HL-60/S4 (cell line): ENCODE measurements around the gene KLF1.
"Not testable (repeated sequence)": the region's sequence is repeated elsewhere in the genome, so short reads cannot be mapped to it uniquely, and the experiment has no call there.

Experiments
- in situ Hi-C: fragments of 300-500 bp; cut with MboI; formaldehyde crosslinking; loops from 2 replicates; pipeline ENCODE4 v1.14.3; 2022; ENCODE audit warnings: low sequenced_read_pairs

KLF1 gene

GRCh38 chr19:12891553-12892021 lies 4.6 kb upstream of the KLF1 start:
- in situ Hi-C loops = no loop called here

GRCh38 chr19:12890787-12891552 lies 4.0 kb upstream of the KLF1 start, which contains the start of gene GCDH:
TSS of gene GCDH (plus strand) at chr19:12891160. CDS start at chr19:12891305, 145 bp downstream.
- in situ Hi-C loops = no loop called here

DNA sequence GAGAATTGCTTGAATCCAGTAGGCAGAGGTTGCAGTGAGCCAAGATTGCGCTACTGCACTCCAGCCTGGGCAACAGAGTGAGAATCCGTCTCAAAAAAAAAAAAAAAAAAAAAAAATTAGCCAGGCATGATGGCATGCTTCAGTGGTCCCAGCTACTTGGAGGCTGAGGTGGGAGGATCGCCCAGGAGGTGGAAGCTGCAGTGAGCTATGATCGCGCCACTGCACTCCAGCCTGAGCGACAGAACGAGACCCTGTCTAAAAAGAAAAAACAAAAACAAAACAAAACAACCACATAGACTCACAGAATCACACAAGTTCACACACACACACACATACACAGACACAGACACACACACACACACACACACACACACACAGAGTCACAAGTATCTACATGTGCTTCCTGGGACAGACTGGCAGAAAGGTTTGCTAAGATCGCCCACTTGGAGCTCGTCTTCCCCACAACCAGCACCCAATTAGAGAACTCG lies 3.3 kb upstream of the KLF1 start:
- in situ Hi-C loops = not testable (repeated sequence)

DNA sequence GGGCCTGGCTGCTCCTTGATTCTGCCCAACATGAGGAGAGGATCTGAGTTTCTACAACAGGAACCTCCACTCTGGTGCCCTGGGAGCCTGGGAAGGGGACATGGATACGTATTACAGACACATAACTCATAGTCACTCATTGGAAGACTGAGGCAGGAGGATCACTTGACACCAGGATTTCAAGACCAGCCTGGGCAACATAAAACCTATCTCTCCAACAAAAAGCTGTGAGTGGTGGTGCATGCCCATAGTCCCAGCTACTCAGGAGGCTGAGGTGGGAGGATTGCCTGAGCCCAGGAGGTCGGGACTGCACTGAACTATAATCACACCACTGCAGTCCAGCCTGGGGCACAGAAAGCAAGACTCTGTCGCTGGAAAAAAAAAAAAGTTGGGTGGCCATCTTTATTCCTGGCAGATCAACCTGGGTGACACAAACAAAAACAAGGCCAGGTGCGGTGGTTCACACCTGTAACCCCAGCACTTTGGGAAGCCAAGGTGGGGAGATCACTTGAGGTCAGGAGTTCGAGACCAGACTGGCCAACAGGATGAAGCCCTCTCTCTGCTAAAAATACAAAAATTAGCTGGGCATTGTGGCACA lies 1.1 kb upstream of the KLF1 start:
- in situ Hi-C loops = no loop called here

DNA sequence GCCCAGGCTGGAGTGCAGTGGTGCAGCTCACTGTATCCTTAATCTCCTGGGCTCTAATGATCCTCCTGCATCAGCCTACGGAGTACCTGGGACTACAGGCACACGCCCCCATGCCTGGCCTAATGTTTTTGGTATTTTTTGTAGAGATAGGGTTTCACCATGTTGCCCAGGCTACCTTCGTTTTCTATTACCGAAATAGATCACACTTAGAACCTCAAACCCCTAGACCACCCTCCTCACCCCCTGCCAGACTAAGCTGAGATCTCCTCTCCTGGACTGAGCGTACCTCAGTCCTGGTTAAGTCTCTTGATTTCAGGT lies 391 bp downstream of the KLF1 start:
- in situ Hi-C loops = no loop called here

DNA sequence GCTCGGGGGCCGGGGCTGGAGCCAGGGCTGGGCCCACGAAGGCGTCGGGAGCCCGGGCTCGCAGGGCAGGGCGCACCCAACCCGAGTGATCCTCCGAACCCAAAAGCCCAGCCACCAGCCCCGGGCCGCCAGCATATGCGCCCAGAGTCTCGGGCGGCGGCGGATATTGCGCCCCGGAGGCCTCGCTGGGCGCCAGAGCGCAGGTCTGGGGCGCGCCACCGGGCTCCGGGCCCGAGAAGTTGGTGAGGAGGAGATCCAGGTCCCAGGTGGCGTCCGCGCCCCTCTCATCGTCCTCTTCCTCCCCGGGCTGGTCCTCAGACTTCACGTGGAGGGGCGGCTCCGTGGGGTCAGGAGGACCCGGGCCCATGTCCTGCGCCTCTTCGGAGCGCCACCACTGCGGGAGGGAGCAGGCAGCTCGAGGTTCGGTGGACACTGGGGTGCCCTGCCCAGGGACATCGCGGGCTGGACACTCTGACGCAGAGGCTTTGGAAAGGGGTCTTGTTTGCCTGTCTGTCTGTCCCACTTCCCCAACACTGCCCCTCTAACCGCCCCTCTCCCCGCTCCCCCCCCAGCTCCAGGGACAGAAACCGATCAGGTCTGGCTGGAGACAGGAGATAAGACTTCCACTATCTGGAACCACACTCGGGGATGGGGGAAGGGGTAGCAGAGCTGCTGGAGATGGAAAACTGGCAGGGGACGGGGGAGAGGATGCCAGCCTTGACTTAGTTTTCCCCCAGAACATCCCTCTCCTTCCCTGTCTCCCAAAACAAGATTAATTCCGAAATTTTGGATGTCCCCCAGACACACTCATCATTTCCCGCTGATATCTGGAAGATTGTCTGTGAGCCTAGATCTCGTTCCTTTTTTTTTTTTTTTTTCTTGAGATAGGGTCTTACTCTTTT lies 1.0 kb downstream of the KLF1 start:
- in situ Hi-C loops = no loop called here

- in situ Hi-C loops = no loop called here
These were observed 1.9 kb downstream of the KLF1 start for GRCh38 chr19:12884926-12885748.

GRCh38 chr19:12884627-12884925 lies 2.4 kb downstream of the KLF1 start:
- in situ Hi-C loops = no loop called here

DNA sequence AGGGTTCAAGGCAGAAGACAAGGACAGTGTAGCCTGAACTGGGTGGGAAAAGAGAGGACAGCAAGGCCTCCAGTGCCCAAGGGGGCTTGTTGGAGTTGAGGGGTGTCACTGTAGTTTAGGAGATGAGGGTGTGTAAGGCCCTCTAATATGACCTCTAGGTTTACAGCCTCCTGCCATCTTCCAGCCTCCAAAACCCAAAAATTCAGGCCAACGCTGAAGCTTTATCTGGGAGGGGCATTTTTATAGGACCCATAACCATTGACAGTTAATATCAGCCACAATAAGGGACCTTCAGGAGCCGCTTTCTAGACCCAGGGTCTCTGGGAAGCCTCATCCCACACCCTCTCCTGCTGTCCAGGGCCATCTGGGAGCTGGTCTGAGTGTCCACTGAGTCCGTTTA lies 2.8 kb downstream of the KLF1 start:
- in situ Hi-C loops = no loop called here

GRCh38 chr19:12882589-12882988 lies 4.4 kb downstream of the KLF1 start:
- in situ Hi-C loops = no loop called here

GRCh38 chr19:12881172-12881808 lies 5.7 kb downstream of the KLF1 start, which contains the start of gene DNASE2:
TSS of gene DNASE2 (minus strand) at chr19:12881449. CDS start at chr19:12881375, 74 bp downstream.
- in situ Hi-C loops = no loop called here

DNA sequence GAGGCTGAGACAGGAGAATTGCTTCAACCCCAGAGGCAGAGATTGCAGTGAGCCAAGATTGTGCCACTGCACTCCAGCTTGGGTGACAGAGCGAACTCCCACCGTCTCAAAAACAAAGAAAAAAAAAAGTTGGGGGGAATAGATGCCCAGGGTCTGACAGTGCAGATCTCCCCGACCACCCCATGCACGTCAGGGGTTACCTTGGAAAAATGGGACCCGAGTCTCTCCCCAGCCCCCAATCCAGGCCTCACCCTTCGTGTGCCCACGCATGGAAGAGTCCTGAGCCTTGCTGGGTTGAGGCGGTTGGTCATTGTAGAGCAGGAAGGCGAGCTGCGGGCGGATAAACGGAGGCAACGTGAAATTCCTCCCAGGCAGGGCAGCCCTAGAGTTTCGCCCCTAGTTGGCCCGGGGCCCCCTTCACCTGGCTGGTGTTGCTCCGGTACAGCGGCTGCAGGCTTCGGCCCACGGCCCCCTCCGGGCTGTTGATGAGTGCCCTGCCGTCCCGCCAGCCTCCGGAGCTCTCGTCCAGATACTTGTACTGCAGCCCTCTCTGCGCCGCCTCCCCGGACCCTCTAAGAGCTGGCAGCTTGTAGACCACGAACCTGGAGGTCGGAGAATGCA lies 6.3 kb downstream of the KLF1 start:
- in situ Hi-C loops = no loop called here

DNA sequence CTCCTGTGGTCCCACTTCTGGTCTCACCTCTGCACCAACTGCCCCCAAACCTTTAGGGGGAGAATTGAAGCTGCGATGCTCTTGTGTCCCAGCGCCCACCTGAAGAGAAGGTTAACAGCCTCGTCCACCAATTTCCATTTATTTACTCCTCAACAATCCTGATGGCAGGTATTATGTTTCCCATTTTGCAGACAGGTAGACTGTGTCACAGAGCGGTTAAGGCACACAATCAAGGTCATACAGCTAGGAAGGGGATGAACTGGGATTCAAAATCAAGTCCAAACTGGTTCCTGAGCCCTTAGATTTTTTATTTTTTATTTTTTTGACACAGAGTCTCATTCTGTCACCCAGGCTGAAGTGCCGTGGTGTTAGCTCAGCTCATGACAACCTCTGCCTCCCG lies 11.9 kb downstream of the KLF1 start:
- in situ Hi-C loops = no loop called here

- in situ Hi-C loops = no loop called here
These were observed 12.9 kb downstream of the KLF1 start for GRCh38 chr19:12873891-12874745.

GRCh38 chr19:12872941-12873890 lies 13.8 kb downstream of the KLF1 start:
- in situ Hi-C loops = no loop called here

DNA sequence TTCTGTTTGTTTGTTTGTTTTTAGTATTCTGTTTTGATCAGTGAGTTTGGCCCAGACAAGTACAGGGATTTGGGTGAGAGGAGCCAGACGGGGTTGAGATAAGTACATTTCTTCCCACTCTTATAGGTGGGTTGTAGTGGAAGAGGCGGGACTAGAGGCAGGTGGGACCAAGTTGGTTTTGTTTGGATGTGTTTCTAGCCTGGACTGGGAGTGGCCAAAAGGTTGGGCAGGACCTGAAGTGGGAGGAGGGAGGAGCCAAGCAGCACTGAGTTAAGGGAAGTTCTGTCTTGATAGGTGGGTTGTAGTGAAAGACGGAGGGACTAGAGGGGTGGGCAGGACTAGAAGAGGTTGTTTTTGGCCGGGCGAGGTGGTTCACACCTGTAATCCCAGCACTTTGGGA lies 14.7 kb downstream of the KLF1 start:
- in situ Hi-C loops = no loop called here

GRCh38 chr19:12871681-12872080 lies 15.3 kb downstream of the KLF1 start:
- in situ Hi-C loops = no loop called here
